ENCODE data around the gene SFTPB.
A peak's percentile ranks its signal among the peaks of the same experiment; 100 is the strongest.
"Not testable (repeated sequence)": the region's sequence is repeated elsewhere in the genome, so short reads cannot be mapped to it uniquely, and the experiment has no call there.

Gene SFTPB

GRCh38 chr2:85668009-85668856 is at the start of gene SFTPB:
Gene SFTPB, minus strand, starts transcription at chr2:85668199. Its CDS starts 16 bp downstream, at chr2:85668183.
- peak; percentile 35 to 74 (median 68) for DNase-seq

DNA sequence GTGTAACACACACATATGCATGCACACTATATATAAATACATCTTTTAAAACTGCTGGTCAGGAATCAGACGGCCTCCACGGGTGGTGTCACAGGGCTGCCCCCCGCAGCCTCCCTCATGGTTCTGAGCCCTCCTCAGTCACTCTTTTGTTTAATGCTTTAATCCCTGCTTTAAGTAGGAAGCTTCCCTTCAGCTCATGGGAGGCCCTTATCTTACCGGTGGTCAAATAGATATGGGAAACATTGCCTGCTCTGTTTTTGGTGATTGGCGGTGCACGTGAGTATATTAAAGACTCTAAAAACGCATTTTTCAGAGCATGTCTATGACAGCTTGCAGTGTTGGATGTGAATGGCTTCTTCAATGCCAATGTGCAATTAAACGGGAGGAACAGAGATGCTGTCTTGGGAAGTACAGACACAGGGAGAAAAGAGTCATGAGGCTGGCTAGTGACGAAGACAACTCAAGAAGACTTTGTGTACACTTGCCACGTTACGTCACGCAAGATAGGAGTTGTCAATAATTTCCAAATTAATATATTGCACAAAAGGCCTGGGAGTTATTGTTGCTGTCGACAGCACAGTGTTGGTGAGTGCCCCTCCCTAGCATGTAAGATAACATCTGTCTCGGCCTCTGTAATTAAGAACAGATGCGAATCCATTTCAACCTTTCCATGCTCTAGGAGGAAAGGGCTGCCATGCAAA is 49.5 kb upstream of the SFTPB start:
- no peak for DNase-seq

DNA sequence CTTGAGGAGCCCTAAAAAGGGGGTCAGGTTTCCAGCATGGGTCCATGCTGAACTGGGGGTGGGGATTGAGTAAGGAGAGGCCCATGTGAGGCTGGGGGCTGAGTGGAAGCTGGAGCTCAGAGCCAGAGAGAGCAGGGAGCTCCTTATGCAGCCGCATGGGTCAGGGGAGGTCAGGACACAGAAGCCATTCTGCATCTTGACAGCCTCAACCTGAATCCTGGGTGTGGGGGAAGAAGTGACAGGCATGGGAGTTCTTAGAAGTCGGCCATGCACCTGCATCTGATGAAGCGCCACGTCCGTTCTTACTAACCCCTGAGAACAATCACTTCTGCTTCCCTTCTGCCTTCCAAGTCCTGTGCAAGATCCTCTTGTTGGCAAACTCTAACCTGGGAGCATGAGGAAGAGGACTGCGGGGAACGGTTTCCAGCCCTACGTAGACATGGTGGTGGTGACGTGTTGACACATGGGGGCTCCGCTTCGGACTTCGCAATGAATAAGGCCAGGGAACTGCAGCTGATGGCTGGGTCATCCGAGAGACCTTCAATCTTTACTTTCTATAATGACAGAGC is 48.4 kb upstream of the SFTPB start:
- no peak for DNase-seq

DNA sequence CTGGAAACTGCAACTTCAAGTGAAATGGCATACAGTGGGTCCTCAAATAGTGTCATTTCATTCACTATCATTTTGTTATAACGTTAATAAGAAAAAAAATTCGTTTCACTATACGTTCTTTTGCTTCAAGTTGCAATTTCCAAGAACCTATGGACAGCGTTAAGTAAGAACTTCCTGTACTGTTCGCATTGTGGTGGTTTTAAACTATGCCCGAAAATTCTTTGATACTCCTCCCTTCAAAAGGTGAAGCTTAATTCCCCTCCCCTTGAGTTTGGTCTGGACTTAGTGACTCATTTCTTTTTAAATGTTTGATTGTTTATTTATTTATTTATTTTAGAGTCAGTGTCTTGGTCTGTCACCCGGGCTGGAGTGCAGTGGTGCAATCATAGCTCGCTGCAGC is 46.8 kb upstream of the SFTPB start:
- no peak for DNase-seq

DNA sequence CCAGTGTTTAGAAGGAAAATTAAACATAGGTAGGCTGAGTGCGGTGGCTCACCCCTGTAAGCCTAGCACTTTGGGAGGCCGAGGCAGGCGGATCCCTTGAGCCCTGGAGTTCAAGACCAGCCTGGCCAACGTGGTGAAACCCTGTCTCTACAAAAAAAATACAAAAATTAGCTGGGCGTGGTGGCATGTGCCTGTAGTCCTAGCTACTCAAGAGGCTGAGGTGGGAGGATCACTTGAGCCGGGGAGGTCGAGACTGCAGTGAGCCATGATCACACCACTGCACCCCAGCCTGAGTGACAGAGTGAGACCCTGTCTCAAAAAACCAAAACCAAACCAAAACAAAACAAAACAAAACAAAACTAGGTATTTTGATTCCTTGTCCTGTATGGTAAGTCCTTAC is 46.4 kb upstream of the SFTPB start:
- not testable (repeated sequence) for DNase-seq

DNA sequence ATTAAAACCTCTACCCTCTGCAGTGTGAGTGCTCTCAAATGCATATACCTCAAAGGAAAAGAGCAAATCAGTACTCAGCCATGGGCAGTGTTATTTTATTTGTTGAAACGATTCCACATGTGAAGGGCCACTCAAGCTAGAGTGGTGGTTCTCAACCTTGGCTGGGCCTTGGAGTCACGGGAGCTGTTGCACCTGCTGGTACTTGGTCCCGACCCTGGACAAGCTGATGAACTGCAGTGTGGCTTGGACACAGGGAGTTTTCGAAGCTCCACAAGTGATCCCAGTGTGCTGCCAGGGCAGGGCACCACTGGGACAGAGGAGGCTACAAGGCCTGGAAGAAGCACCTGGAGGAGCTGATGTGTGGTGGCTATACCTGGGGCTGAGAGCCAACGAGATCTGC is 45.8 kb upstream of the SFTPB start:
- peak; percentile 13 to 89 (median 69) for DNase-seq

- peak in 1 of 3 experiments; percentile 32 for DNase-seq
Measured at GRCh38 chr2:85712849-85713612, 45.0 kb upstream of the SFTPB start.

GRCh38 chr2:85712336-85712735 is 44.3 kb upstream of the SFTPB start:
- DNase-seq = no peak

- DNase-seq = no peak
Measured at GRCh38 chr2:85711578-85712060, 43.6 kb upstream of the SFTPB start.

- peak in 1 of 3 experiments; percentile 72 for DNase-seq
Measured at GRCh38 chr2:85710687-85711577, 42.9 kb upstream of the SFTPB start.

- DNase-seq = no peak
Measured at GRCh38 chr2:85709401-85709811, 41.4 kb upstream of the SFTPB start.

DNA sequence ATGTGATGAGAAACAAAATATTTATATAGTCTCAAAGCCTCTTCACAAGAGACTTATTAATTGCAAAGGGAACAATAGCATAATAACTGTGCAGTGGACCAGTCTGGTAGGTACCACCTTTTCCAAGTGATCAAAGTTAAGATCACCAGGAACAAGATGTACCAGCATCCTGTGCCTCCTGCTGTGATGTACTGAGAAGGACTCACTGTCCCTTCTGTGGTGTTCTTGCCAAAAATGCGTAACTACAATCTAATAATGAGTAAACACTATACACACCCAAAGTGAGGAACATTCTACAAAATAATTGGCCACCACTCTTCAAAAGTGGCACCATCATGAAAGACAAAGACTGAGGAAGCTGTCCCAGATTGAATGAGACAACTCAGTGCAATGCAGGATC is 40.6 kb upstream of the SFTPB start:
- no peak for DNase-seq

GRCh38 chr2:85707304-85707703 is 39.3 kb upstream of the SFTPB start:
- DNase-seq = peak; percentile 45 to 85 (median 82)

DNA sequence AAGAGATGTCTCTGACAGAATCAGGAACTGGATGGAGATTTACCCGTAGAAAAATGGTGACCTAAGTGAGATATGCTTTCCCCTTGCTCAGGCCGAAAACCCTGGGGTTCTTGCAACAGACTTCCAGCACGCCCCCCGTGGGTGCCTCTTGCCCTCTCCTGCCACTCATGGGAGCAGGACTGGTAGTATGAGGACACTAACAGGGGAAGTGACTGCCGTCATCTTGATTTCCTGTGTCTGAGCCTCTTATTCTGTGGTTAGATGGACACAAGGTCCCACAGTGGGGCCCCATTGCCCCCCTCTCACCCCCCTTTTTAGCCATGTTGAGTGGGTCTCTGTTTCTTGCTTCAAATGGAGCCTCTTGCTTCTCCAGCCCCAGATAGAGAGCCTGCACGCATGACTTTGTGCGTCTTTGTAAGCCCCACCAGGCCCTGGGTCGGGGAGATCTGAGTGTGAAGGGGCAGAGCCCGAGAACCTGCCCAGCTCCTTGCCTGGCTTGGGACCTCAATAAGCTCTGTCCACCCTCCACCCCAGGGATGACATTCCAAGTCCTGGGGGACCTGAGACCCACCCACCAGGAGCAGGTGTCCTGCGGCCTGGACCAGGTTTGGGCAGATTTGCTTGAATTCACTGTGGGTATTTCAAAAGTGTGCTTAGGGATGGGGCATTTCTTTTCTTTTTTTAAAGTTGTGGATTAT is 38.7 kb upstream of the SFTPB start:
- no peak for DNase-seq

DNA sequence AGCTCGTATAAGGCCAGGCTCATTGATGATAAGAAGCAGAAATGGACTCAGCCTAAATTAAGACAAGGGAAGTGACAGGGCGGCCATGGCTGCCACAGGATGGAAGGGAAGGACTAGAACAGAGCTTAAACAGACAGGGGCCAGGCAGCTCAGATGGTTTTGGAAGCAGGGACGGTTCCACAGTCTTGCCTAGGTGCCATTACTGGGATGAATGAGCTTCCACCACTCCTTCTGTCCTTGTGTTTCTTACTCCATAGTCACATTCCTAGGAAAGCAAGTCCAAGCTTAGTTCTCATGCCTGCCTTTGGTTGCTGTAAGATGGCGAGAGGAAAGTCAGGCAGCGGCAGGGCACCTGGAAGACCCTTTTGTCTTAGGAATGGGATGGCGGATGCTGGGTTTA is 38.1 kb upstream of the SFTPB start:
- DNase-seq = no peak

GRCh38 chr2:85705680-85706039 is 37.7 kb upstream of the SFTPB start:
- no peak for DNase-seq

DNA sequence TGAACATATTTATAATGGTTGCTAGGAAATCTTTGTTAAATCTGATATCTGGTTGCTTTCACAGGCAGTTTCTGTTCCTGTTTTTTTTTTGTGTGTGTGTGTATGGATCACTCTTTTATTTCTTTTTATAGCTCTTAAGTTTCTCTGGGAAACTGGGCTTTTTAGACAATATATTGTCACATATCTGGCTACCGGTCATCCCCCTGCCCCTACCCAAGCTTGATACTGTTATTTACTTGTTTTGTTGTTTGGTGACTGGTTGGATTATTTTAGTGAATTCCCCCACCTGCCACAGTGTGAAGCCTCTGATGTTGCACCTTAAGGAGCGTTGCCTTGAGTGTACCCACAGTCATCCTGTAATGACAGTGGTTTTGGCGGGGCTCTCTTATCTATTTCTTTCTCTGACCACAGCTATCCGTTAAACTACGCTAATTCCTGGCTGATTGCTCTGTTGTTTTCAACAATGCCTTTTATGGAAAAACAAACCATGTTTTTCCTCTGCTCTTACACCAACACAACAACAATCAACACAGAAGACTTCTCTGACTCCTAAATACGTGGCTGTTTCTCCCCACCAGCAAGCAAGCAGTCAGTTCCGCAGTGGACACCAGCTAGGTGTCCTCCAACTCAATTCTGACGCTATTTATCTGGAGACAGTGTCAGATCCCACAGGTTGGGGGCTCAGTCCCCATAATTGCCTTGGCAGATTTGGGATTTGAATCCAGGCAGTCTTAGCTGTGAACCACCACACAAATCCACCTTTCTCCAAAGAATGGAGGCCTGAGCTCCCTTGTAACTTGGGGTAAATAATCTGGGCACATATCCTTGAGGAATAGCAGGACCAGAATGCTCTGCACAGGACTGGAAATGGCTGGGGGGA is 37.0 kb upstream of the SFTPB start:
- no peak for DNase-seq

DNA sequence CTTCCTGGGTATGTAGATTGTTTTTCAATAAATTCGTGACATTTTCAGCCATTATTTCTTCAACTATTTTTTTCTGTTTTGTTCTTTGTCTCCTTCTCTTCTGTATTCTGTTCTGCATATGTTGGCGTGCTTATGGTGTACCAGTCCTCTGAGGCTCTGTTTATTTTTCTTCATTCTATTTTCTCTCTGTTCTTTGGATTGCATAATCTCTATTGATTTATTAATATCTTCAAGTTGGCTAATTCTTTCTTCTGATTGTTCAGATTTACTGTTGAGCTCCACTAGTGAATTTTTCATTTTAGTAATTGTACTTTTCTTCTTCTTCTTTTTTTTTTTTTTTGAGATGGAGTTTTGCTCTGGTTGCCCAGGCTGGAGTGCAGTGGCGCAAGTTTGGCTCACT is 36.0 kb upstream of the SFTPB start:
- DNase-seq = no peak

DNA sequence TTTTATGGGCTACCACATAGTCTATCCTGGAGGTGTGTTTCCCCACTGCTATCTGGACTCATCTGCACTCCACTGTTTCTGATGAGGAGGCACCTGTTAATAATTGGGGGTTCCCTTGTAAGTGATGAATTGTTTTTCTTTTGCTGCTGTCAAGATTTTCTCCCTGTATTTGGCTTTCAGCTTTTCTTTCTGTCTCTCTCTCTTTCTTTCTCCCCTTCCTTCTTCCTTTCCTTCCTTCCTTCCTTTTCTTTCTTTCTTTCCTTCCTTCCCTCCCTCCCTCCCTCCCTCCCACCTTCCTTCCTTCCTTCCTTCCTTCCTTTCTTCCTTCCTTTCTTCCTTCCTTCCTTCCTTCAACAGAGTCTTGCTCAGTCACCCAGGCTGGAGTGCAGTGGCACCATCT is 35.3 kb upstream of the SFTPB start:
- DNase-seq = no peak

DNA sequence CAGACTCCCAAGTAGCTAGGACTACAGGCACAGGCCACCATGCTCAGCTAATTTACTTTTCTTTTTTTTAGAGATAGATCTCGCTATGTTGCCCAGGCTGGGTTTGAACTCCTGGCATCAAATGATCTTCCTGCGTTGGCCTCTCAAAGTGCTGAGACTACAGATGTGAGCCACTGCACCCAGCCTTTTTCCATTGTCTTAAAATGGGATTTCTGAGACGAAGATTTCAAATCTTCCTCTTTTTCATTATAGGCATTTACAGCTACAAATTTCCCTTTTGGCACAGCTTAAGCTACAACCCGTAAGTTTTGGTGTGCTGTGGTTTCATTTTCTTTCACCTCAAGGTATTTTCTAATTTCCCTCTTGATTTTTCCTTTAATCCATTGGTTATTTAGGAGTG is 34.8 kb upstream of the SFTPB start:
- no peak for DNase-seq
